T-cell (primary cell): ENCODE results near the gene CRACR2B. TPM values are rescaled to one million over a fixed set of nuclear protein-coding genes. Genes with fewer than 3 reads are reported as not detected.

Experiments
- ATAC-seq, 4 experiments: fragments of 200-7000 bp in 3 of 4; fragments of 150-1000 bp in 1 of 4; cut with Tn5 transposase; replicated peaks in 1 of 4; 1 replicate in 3 of 4; 2 replicates in 1 of 4; pipeline ENCODE4 v1.10.0; 2021; ENCODE audit warnings: moderate library complexity in 3 of 4, mild to moderate bottlenecking in 2 of 4, moderate number of reproducible peaks in 1 of 4
- CTCF ChIA-PET, 2 donors: fragments of 300-600 bp; sonication (Branson Sonifier 250); formaldehyde crosslinking; loops; one replicate each; lab custom pipeline; 2022; ENCODE audit warnings: antibody characterized with exemption in 2 of 2; lab: Charles Lee
- POLR2A ChIA-PET, 2 donors: fragments of 300-600 bp; sonication (Branson Sonifier 250); formaldehyde crosslinking; loops; one replicate each; lab custom pipeline; 2022; ENCODE audit warnings: antibody characterized with exemption in 2 of 2; lab: Charles Lee
- DNase-seq, 35 experiments: peaks; one replicate each; pipeline versions ENCODE4 v3.0.0 to v3.0.0-alpha.2; 2013 to 2023
- H3K27ac ChIP-seq: one replicate; pipeline ENCODE4 v1.5.1; 2013; ENCODE audit warnings: low read length
- H3K27me3 ChIP-seq, 2 experiments: replicated peaks in 1 of 2; 1 replicate in 1 of 2; 2 replicates in 1 of 2; pipeline versions ENCODE4 v1.6.1 to v1.7.0; 2013; ENCODE audit warnings: low read length in 1 of 2, mixed read lengths in 1 of 2; ENCODE audit not compliant: control insufficient read depth in 2 of 2, insufficient read depth in 2 of 2; ENCODE audit errors: extremely low read depth in 1 of 2
- H3K36me3 ChIP-seq, 2 donors: 1 replicate in 1 of 2; 2 replicates in 1 of 2; pipeline versions ENCODE4 v1.6.1 to v1.7.0; 2013; ENCODE audit warnings: low read length in 1 of 2; ENCODE audit not compliant: control insufficient read depth in 2 of 2, insufficient read depth in 1 of 2; ENCODE audit errors: extremely low read depth in 1 of 2
- H3K4me1 ChIP-seq, 2 experiments: 1 replicate in 1 of 2; 2 replicates in 1 of 2; pipeline versions ENCODE4 v1.6.1 to v1.7.0; 2013; ENCODE audit warnings: low read length in 2 of 2, mixed read lengths in 1 of 2; ENCODE audit not compliant: insufficient read depth in 2 of 2, control insufficient read depth in 1 of 2; ENCODE audit errors: extremely low read depth in 1 of 2
- H3K4me3 ChIP-seq, 2 donors: 1 replicate in 1 of 2; 2 replicates in 1 of 2; pipeline versions ENCODE4 v1.5.1 to v1.7.0; 2013; ENCODE audit warnings: mild to moderate bottlenecking in 2 of 2, low read length in 1 of 2, moderate library complexity in 1 of 2; ENCODE audit not compliant: control insufficient read depth in 1 of 2; ENCODE audit errors: extremely low read depth in 1 of 2
- H3K9me3 ChIP-seq: 2 replicates; pipeline ENCODE4 v1.7.0; 2013
- H3K27ac Mint-ChIP-seq, 2 donors: one replicate each; pipeline ENCODE4 v1.8.0; 2020 to 2021; ENCODE audit warnings: mild to moderate bottlenecking in 2 of 2, mixed read lengths in 2 of 2
- H3K27me3 Mint-ChIP-seq, 2 donors: one replicate each; pipeline ENCODE4 v1.8.0; 2021 to 2022; ENCODE audit warnings: mixed read lengths in 2 of 2
- H3K36me3 Mint-ChIP-seq: one replicate; pipeline ENCODE4 v1.8.0; 2021; ENCODE audit warnings: mixed read lengths
- H3K4me1 Mint-ChIP-seq, 3 donors: one replicate each; pipeline ENCODE4 v1.8.0; 2020 to 2022; ENCODE audit warnings: mixed read lengths in 3 of 3, mild to moderate bottlenecking in 1 of 3
- H3K4me3 Mint-ChIP-seq, 3 donors: one replicate each; pipeline ENCODE4 v1.8.0; 2020 to 2022; ENCODE audit warnings: mild to moderate bottlenecking in 3 of 3, mixed read lengths in 3 of 3, moderate library complexity in 3 of 3
- H3K9me3 Mint-ChIP-seq, 3 donors: one replicate each; pipeline ENCODE4 v1.8.0; 2020 to 2022; ENCODE audit warnings: mixed read lengths in 3 of 3
- WGBS: methylation state at CpG from one replicate; pipeline ENCODE4 v1.1.5; 2013; ENCODE audit warnings: missing lambda C conversion rate; ENCODE audit not compliant: insufficient coverage; 5-methylcytosine and 5-hydroxymethylcytosine counted together
- total RNA-seq, 35 experiments: library from RNA in 6 of 35; stranded (reverse) in 6 of 35; fragments of 120-200 nt in 1 of 35; gene quantifications; one replicate each; pipeline versions ENCODE4 v1.2.1 to v1.2.4 and lab custom pipeline; 2013 to 2026

The CRACR2B gene
- total RNA-seq, 5 donors from 2014 or later (not counting 1 experiment from before 2014, with no cell fraction given), result 1.4 to 2.9 (median 1.5) TPM

- Mint-ChIP-seq H3K4me3 (peak overlapping the region; percentile 25 to 88 (median 43)), H3K27ac (no peak overlapping the region), H3K36me3 (peaks cover 3% of the 10 kb centered on the region), H3K4me1 (peaks cover 10 to 19% (median 16%) of the 10 kb centered on the region in 3 donors), H3K9me3 (no peaks in the 10 kb centered on the region), H3K27me3 (peaks cover 0 to 4% of the 10 kb centered on the region in 2 donors)
- Histone ChIP-seq H3K4me1 (peaks cover 14 to 55% of the 10 kb centered on the region in 2 experiments), H3K36me3 (peaks cover 6 to 26% of the 10 kb centered on the region in 2 donors), H3K9me3 (no peaks in the 10 kb centered on the region), H3K27ac (no peak overlapping the region), H3K27me3 (peaks cover 0 to 20% of the 10 kb centered on the region in 2 experiments), H3K4me3 (no peak overlapping the region)
- 94% methylated on average over 21 of the region's 31 CpGs for WGBS
- ATAC-seq, result no peak
- DNase-seq, result no peak
- CTCF ChIA-PET, result no interaction called here
- POLR2A ChIA-PET, result no interaction called here
Observed at GRCh38 chr11:794013-794765, 33.5 kb upstream of the CRACR2B start.

GRCh38 chr11:794766-795633 lies 32.7 kb upstream of the CRACR2B start:
- Mint-ChIP-seq H3K9me3 (no peaks in the 10 kb centered on the region), H3K36me3 (peaks cover 3% of the 10 kb centered on the region), H3K4me3 (peak overlapping the region; percentile 79 to 89 (median 88)), H3K27ac (no peak overlapping the region), H3K4me1 (peaks cover 10 to 19% (median 16%) of the 10 kb centered on the region in 3 donors), H3K27me3 (no peaks in the 10 kb centered on the region)
- WGBS, result 70% methylated on average over 18 of the region's 38 CpGs
- H3K9me3 ChIP-seq, result no peaks in the 10 kb centered on the region
- DNase-seq, result no peak
- peaks cover 0 to 13% of the 10 kb centered on the region in 2 experiments for H3K27me3 ChIP-seq
- ChIA-PET CTCF (no interaction called here), POLR2A (interaction anchor here in 1 of 2 donors (0.6 to 0.8 kb wide), 2 partner anchors 11 to 15 kb away, joined by 3 to 8 read pairs; partner anchors contain the start of gene RPLP2)
- H3K27ac ChIP-seq, result peak overlapping the region; percentile 67
- H3K4me1 ChIP-seq, result peaks cover 14 to 49% of the 10 kb centered on the region in 2 experiments
- H3K4me3 ChIP-seq, result peak overlapping the region; percentile 58 to 93
- no peak for ATAC-seq
- peaks cover 6 to 31% of the 10 kb centered on the region in 2 donors for H3K36me3 ChIP-seq

- Histone ChIP-seq H3K4me1 (peaks cover 14 to 46% of the 10 kb centered on the region in 2 experiments), H3K36me3 (peaks cover 9 to 37% of the 10 kb centered on the region in 2 donors), H3K9me3 (no peaks in the 10 kb centered on the region), H3K27me3 (peaks cover 0 to 5% of the 10 kb centered on the region in 2 experiments), H3K27ac (peak overlapping the region; percentile 87), H3K4me3 (peak overlapping the region; percentile 83 to 93)
- H3K27ac Mint-ChIP-seq, result peak overlapping the region; percentile 91
- H3K4me3 Mint-ChIP-seq, result peak overlapping the region; percentile 79 to 89 (median 88)
- WGBS, result 4% methylated on average over 8 of the region's 26 CpGs
- POLR2A ChIA-PET, result interaction anchor here (0.6 to 0.8 kb wide), 3 partner anchors 10 to 501 kb away, joined by 3 to 8 read pairs (median 3); partner anchors contain the start of gene RPLP2 (in 1 of the 2)
- H3K4me1 Mint-ChIP-seq, result peaks cover 10 to 19% (median 16%) of the 10 kb centered on the region in 3 donors
- ATAC-seq (peak; percentile 47 to 53 (median 52)), DNase-seq (peak; percentile 53 to 88 (median 69))
- no peaks in the 10 kb centered on the region for H3K27me3 Mint-ChIP-seq
- peaks cover 3% of the 10 kb centered on the region for H3K36me3 Mint-ChIP-seq
- CTCF ChIA-PET, result no interaction called here
- no peaks in the 10 kb centered on the region for H3K9me3 Mint-ChIP-seq
Observed at GRCh38 chr11:795634-796564, 31.8 kb upstream of the CRACR2B start.

GRCh38 chr11:796565-797295 lies 31.0 kb upstream of the CRACR2B start:
- H3K4me3 ChIP-seq, result peak overlapping the region; percentile 83 to 93
- no peaks in the 10 kb centered on the region for H3K9me3 ChIP-seq
- Mint-ChIP-seq H3K27me3 (no peaks in the 10 kb centered on the region), H3K4me1 (peaks cover 10 to 21% (median 16%) of the 10 kb centered on the region in 3 donors), H3K36me3 (no peaks in the 10 kb centered on the region), H3K27ac (peak overlapping the region; percentile 91), H3K9me3 (no peaks in the 10 kb centered on the region), H3K4me3 (peak overlapping the region; percentile 79 to 89 (median 88))
- H3K27ac ChIP-seq, result peak overlapping the region; percentile 87
- H3K36me3 ChIP-seq, result peaks cover 15 to 33% of the 10 kb centered on the region in 2 donors
- POLR2A ChIA-PET, result no interaction called here
- ATAC-seq, result peak in 1 of 4 experiments; percentile 2
- CTCF ChIA-PET, result interaction anchor here in 1 of 2 donors (1.3 kb wide), 1 partner anchor 18 kb away, joined by 3 read pairs; no protein-coding TSS in a partner anchor
- WGBS, result 23% methylated on average over 9 of the region's 18 CpGs
- H3K4me1 ChIP-seq, result peaks cover 14 to 47% of the 10 kb centered on the region in 2 experiments
- no peak for DNase-seq
- H3K27me3 ChIP-seq, result peaks cover 0 to 3% of the 10 kb centered on the region in 2 experiments

DNA sequence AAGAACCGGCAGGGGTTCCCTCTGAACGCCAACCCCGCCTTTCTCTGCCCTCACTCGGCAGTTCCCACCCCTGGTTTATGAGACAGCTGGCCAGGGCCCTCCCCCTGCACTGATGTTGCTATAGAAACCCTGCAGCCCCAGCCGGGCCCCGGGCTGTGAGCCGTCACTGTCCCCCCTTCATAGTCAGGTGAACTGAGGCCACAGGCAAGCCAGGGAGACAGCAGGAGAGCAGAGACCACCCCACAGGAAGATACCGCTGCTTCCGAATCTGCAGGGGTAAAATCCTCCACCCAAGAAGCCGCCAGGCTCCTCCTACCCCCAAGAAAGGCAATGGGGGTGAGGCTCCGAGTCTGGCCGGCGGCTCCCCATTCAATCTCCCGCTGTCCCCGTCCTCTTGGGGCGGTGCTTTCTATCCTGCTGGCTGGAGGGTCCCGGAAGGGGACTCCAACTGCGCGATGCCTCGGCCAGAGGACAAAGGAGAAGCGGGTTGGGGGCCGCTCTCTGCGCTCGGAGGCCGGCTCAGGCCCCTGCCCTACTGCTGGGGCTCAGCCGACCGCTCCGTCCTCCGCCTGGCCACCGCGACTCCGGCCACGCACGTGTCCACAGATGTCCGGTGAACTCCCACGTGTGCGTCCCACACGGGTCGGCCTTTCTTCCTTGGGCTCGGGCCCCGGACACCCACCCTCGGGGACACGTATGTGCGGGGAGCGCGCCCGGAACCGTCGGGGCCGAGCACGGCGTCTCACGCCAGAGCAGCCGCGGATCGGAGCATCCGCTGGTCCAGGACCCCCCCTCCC lies 30.2 kb upstream of the CRACR2B start:
- H3K27me3 ChIP-seq, result peaks cover 0 to 3% of the 10 kb centered on the region in 2 experiments
- peak overlapping the region; percentile 87 for H3K27ac ChIP-seq
- Mint-ChIP-seq H3K36me3 (no peaks in the 10 kb centered on the region), H3K4me1 (peaks cover 10 to 21% (median 16%) of the 10 kb centered on the region in 3 donors), H3K9me3 (no peaks in the 10 kb centered on the region), H3K27ac (peak overlapping the region; percentile 91), H3K4me3 (peak overlapping the region; percentile 79 to 89 (median 88)), H3K27me3 (no peaks in the 10 kb centered on the region)
- peaks cover 14 to 49% of the 10 kb centered on the region in 2 experiments for H3K4me1 ChIP-seq
- WGBS, result under 1% methylated on average over 54 of the region's 57 CpGs
- no peaks in the 10 kb centered on the region for H3K9me3 ChIP-seq
- DNase-seq (peak; percentile 39 to 87 (median 72)), ATAC-seq (peak; percentile 53 to 63 (median 58))
- H3K4me3 ChIP-seq, result peak overlapping the region; percentile 83 to 93
- H3K36me3 ChIP-seq, result peaks cover 15 to 30% of the 10 kb centered on the region in 2 donors
- POLR2A ChIA-PET, result no interaction called here
- CTCF ChIA-PET, result interaction anchor here in 1 of 2 donors (1.3 kb wide), 1 partner anchor 19 kb away, joined by 3 read pairs; no protein-coding TSS in a partner anchor
